PC-9 (cell line): Measurements from ENCODE around the gene TRAPPC10.

Experiments
- CTCF ChIP-seq: fragments of 200-600 bp; sonication (generic); conservative IDR thresholded peaks from 2 replicates; pipeline ENCODE4 v1.6.1; 2017; ENCODE audit warnings: mixed run types, antibody characterized with exemption, mild to moderate bottlenecking, moderate library complexity
- EZH2 ChIP-seq: fragments of 200-600 bp; sonication (generic); IDR thresholded peaks from 2 replicates; pipeline ENCODE4 v1.8.0; 2017; ENCODE audit warnings: antibody characterized with exemption, low read depth

- TF ChIP-seq EZH2 (no peak), CTCF (no peak)
Observed at GRCh38 chr21:43988506-43989230, 23.4 kb upstream of the TRAPPC10 start.
